Stomach smooth muscle (tissue), 2 donors: Measurements from ENCODE around the gene PDE4D.

Experiments used
- H3K27ac ChIP-seq: one replicate; pipeline ENCODE4 v1.7.0; 2013; ENCODE audit warnings: mild to moderate bottlenecking, low read length, inconsistent platforms
- H3K27me3 ChIP-seq, 2 donors: one replicate each; pipeline ENCODE4 v1.7.0; 2013; ENCODE audit warnings: low read length in 2 of 2; ENCODE audit not compliant: insufficient read depth in 2 of 2, control insufficient read depth in 1 of 2
- H3K36me3 ChIP-seq, 2 donors: one replicate each; pipeline ENCODE4 v1.7.0; 2013; ENCODE audit warnings: low read length in 2 of 2; ENCODE audit not compliant: control insufficient read depth in 2 of 2, insufficient read depth in 2 of 2
- H3K4me1 ChIP-seq: one replicate; pipeline ENCODE4 v1.7.0; 2013; ENCODE audit warnings: low read length; ENCODE audit not compliant: control insufficient read depth, insufficient read depth
- H3K4me3 ChIP-seq, 2 donors: one replicate each; pipeline ENCODE4 v1.7.0; 2013; ENCODE audit warnings: low read length in 2 of 2
- H3K9ac ChIP-seq, 2 donors: one replicate each; pipeline ENCODE4 v1.7.0; 2013; ENCODE audit warnings: low read length in 2 of 2, mild to moderate bottlenecking in 1 of 2
- H3K9me3 ChIP-seq, 2 donors: one replicate each; pipeline ENCODE4 v1.7.0; 2013; ENCODE audit warnings: low read length in 2 of 2; ENCODE audit not compliant: control insufficient read depth in 2 of 2
- donor health status: healthy.
- donor health status: Pancreatic carcinoma.

The PDE4D gene

DNA sequence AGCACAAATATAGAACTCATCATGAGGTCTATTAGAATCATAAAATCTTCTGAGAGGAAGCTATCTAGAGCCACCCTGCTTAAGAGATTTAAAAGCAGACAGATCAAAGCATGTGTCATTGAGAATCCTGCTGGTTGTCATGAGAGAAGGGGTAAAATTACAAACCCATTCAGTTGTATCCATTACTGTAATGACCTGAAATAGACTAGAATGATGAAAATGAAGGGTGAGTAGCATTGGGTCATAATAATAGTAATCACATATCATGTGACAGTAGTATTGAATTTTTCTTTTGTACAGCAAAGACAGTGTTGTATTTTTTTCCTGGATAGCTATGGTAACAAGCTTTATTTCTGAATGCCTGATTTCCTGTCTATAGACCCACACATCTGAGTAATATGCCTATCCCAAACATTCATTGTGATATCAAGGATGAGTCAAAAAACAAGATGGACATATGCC, 149.0 kb downstream of the PDE4D start:
- no peaks in the 10 kb centered on the region for H3K36me3 ChIP-seq
- peak overlapping the region in 1 of 2 donors; percentile 30 for H3K9ac ChIP-seq
- H3K4me3 ChIP-seq = no peak overlapping the region
- H3K27ac ChIP-seq = peak overlapping the region; percentile 46
- peaks cover 6% of the 10 kb centered on the region for H3K4me1 ChIP-seq
- no peaks in the 10 kb centered on the region for H3K27me3 ChIP-seq
- no peaks in the 10 kb centered on the region for H3K9me3 ChIP-seq

DNA sequence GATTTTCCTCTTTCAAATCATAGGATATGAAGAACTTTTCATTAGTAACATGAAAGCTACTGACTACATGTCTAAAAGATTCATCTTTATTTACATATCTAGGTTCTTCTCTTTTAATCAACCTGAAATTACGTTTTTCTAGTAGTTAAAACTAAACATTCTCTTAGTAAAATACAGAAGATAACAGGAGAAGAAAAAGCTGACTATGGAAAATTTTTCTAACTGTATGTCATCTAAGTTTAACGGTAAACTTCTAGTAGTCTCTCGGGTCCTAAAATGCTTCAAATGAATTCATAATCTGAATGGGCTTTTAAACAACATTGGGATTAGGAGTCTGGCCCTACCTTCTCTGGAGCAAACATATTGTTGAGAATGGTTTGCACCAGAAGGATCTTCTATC, 151.9 kb downstream of the PDE4D start:
- Histone ChIP-seq H3K36me3 (no peaks in the 10 kb centered on the region), H3K27me3 (no peaks in the 10 kb centered on the region), H3K27ac (no peak overlapping the region), H3K9ac (no peak overlapping the region), H3K9me3 (no peaks in the 10 kb centered on the region), H3K4me1 (peaks cover 6% of the 10 kb centered on the region), H3K4me3 (no peak overlapping the region)

DNA sequence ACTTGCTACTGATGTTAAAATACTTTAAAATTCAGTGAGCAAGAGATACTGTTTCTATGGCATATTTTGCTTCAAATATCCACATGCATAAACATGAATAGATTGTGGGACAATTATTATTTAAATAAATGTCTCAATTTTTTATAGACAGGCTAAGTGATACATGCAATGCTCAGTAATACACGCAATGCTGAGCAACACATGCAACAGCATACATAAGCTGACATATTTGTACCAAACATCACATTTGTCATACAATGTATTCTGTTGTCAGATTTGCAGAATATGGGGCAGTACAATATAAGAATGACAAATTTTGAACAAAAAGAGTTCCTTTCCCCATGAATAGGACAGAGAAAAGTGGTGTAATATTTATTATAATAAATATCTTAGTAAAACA, 155.5 kb downstream of the PDE4D start:
- Histone ChIP-seq H3K36me3 (no peaks in the 10 kb centered on the region), H3K4me1 (no peaks in the 10 kb centered on the region), H3K4me3 (no peak overlapping the region), H3K27ac (no peak overlapping the region), H3K27me3 (no peaks in the 10 kb centered on the region), H3K9ac (no peak overlapping the region), H3K9me3 (no peaks in the 10 kb centered on the region)

DNA sequence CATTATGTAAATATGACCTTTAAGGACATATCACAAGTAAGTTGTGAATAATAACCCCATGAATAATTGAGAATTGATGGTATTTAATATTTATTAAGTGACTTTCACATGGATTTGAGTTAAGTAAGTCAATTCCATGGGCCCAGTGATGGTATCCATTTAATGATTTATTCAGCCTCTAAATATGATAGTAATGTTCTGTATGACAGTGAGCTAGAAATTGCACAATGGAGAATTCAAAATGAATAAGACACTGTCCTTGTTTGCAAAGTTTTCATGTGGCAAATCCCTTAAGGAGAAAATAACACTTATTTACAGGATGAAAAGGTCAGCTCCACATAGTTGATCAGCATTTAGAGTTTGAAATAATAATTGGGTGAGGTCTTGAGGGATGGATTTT, 160.7 kb downstream of the PDE4D start:
- Histone ChIP-seq H3K27me3 (no peaks in the 10 kb centered on the region), H3K9me3 (no peaks in the 10 kb centered on the region), H3K4me1 (no peaks in the 10 kb centered on the region), H3K4me3 (no peak overlapping the region), H3K27ac (no peak overlapping the region), H3K36me3 (no peaks in the 10 kb centered on the region), H3K9ac (no peak overlapping the region)

DNA sequence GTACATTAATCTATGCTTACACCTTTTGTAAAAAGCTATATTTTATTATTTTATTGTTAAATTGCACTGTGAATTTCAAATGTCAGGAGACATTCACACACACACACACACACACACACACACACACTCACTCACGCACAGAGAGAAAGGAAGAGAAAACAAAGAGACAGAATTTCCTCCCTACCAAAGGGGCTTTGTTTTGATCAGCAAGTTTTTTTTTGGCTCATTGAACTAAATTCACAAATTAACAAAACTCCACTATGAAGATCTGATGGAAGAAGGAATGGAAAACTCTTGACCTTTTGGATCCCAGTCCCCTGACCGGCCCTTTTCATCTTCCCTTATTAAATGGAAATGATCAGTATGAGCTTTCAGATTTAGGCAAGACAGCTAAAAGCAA, 161.2 kb downstream of the PDE4D start:
- Histone ChIP-seq H3K4me3 (no peak overlapping the region), H3K27me3 (no peaks in the 10 kb centered on the region), H3K36me3 (no peaks in the 10 kb centered on the region), H3K27ac (no peak overlapping the region), H3K9ac (no peak overlapping the region), H3K4me1 (no peaks in the 10 kb centered on the region), H3K9me3 (no peaks in the 10 kb centered on the region)

DNA sequence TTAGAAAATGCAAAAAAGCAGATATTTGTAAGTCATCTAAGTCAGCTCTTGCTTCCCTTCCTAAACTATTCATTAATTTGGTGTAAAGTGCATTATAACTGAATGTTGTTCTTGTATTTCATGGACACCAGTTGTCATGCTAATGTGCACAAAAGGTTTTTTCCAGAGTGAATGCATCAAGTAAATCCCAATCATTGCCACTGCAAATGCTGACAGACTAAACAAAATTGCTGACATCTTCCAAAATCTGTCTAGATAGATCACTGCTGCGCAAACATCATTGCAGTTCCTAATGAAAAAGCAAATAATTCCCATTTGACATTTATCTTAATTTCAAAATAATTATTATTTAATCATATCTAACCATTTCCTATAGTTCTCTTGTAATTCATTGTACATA, 161.7 kb downstream of the PDE4D start:
- no peak overlapping the region for H3K27ac ChIP-seq
- no peak overlapping the region for H3K4me3 ChIP-seq
- no peaks in the 10 kb centered on the region for H3K27me3 ChIP-seq
- no peaks in the 10 kb centered on the region for H3K4me1 ChIP-seq
- H3K36me3 ChIP-seq = no peaks in the 10 kb centered on the region
- H3K9me3 ChIP-seq = no peaks in the 10 kb centered on the region
- no peak overlapping the region for H3K9ac ChIP-seq

DNA sequence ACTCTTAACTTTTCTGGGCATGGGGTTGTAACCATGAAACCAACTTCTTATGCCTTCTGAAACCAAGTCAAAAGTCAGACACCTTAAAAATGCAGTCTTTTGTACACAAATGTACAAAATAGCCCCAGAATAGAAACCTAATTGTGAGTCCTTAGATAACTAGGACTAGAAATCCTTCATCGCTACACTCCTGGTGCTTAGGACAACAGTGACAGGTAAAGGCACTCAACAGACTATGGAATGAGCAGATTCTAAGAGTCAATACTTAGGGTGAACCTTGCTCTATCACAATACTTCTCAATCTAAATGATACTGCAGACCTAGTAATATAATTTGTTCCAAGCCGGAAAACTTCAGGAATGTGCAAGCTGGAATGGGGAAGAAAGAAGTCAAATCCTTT, 163.7 kb downstream of the PDE4D start:
- no peak overlapping the region for H3K4me3 ChIP-seq
- H3K9me3 ChIP-seq = no peaks in the 10 kb centered on the region

DNA sequence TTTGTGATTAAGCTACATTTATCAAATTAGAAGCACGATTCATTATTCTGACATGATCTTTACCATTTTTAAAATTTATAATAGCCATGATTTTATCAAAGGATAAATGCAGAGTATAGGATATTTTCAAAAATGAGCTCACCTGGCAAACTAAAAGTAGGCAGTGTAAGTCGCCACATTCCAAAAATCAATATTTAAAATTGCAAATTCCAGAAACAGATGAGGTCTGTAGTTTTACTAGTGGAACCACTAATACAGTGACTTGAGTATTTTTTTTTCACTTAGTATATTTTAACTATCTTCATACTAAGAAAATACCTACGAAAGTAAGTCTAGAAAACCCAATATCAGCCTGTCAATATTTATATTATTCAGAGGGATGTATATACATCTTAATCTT, 164.2 kb downstream of the PDE4D start:
- Histone ChIP-seq H3K36me3 (no peaks in the 10 kb centered on the region), H3K9me3 (no peaks in the 10 kb centered on the region), H3K4me3 (no peak overlapping the region), H3K27ac (no peak overlapping the region), H3K27me3 (no peaks in the 10 kb centered on the region), H3K9ac (no peak overlapping the region), H3K4me1 (no peaks in the 10 kb centered on the region)

More for the DNA sequence above, 163.7 kb downstream of the PDE4D start:
- Histone ChIP-seq H3K4me1 (no peaks in the 10 kb centered on the region), H3K27me3 (no peaks in the 10 kb centered on the region), H3K36me3 (no peaks in the 10 kb centered on the region), H3K9ac (no peak overlapping the region), H3K27ac (no peak overlapping the region)

DNA sequence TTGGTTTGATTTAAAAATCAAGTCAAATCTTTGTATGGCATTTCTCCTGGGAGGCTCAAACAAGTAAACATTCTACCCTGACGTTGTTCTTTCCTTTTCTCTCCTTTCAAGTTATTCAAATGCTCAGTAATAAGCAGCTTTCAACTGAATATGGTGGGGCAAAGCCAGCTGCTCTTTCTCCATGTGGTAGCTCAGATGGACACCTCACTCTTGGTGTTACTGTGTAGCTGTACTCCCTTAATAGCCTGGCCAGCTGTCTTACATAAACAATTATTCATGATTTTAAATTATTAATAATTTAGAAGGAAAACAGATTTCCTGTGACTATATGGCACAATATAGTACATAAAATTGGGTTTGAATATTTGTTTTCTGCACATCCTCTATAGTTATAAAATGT, 165.2 kb downstream of the PDE4D start:
- Histone ChIP-seq H3K27ac (no peak overlapping the region), H3K27me3 (no peaks in the 10 kb centered on the region), H3K9ac (no peak overlapping the region), H3K36me3 (no peaks in the 10 kb centered on the region), H3K4me3 (no peak overlapping the region), H3K4me1 (no peaks in the 10 kb centered on the region), H3K9me3 (no peaks in the 10 kb centered on the region)

DNA sequence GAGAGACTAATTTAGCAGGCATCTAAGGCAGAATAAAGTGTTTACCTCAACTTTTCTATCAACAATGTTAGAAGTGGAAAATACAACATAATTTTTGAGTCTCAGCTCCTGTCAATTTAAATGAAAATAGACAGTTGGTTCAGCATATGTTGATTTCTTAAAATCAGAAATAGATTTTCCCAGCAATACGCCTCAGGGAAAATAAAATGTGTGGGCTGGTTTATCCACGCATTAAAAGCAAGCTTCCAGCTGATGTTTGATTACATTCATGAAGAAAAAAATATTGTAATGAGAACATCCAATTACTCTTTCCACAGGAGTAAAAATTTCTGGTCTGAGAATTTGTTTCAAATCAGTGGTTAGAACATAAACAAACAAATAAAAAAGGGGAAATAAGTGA, 166.3 kb downstream of the PDE4D start:
- Histone ChIP-seq H3K9me3 (no peaks in the 10 kb centered on the region), H3K9ac (no peak overlapping the region), H3K27me3 (no peaks in the 10 kb centered on the region), H3K27ac (no peak overlapping the region), H3K4me3 (no peak overlapping the region), H3K36me3 (no peaks in the 10 kb centered on the region), H3K4me1 (no peaks in the 10 kb centered on the region)

DNA sequence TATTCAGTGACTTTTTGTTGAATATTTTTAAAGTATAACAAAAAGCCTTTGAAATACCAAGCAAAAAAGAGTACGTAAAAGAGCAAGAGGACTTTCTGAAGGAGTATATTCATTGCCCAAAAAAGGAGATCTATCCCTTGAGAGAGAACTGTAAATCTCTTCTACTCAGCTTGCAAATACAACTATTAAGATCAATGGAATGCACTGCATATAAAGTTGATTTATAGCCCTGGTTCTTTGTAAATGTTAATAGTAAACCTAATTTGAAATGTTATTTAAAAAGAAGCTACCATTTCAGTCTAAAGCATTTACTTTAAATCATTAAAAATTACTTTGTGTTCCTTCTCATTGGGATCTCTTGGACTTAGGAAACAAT, 168.1 kb downstream of the PDE4D start:
- Histone ChIP-seq H3K4me3 (no peak overlapping the region), H3K27me3 (no peaks in the 10 kb centered on the region), H3K27ac (no peak overlapping the region), H3K9me3 (no peaks in the 10 kb centered on the region), H3K36me3 (no peaks in the 10 kb centered on the region), H3K9ac (no peak overlapping the region), H3K4me1 (no peaks in the 10 kb centered on the region)
